ENCODE data around the gene TDRD9. TPM values are rescaled to one million over a fixed set of nuclear protein-coding genes. Genes with fewer than 3 reads are reported as not detected.

The TDRD9 gene
- total RNA-seq, 6 donors from 2014 or later = 3.1 to 7.9 (median 5.1) TPM

DNA sequence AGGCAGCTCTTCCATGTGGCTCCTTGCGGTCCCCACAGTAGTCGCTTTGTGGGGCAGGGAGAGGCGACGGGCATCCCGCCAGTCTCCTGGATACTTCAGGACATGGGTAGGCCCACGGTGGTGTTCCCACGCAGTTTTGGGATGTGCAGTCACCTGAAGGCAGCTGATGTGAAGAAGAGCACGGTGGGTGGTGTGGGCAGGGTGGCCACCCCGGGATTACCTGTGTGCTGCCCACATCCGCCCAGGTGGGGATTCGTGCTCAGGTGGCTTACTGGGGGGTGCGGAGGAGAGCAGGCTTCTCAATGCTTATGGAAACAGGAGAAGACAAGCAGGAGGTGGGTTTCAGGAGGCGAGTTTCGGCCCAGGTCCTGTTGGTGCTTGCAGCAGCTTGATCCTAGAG, 28.4 kb upstream of the TDRD9 start:
- Histone ChIP-seq H3K4me1 (peaks cover 0 to 12% (median 5%) of the 10 kb centered on the region in 4 donors), H3K36me3 (no peaks in the 10 kb centered on the region), H3K9me3 (no peaks in the 10 kb centered on the region), H3K27ac (no peak overlapping the region), H3K4me3 (no peak overlapping the region), H3K27me3 (no peaks in the 10 kb centered on the region)
- no peak for ATAC-seq (ENCODE audit: low FRiP score in 2 of 2)
- peak in 1 of 2 donors; percentile 55 for DNase-seq
- 94 to 96% methylated on average over 9 to 14 of the region's 14 CpGs for WGBS, 2 donors
- TF ChIP-seq, protein P1, sequence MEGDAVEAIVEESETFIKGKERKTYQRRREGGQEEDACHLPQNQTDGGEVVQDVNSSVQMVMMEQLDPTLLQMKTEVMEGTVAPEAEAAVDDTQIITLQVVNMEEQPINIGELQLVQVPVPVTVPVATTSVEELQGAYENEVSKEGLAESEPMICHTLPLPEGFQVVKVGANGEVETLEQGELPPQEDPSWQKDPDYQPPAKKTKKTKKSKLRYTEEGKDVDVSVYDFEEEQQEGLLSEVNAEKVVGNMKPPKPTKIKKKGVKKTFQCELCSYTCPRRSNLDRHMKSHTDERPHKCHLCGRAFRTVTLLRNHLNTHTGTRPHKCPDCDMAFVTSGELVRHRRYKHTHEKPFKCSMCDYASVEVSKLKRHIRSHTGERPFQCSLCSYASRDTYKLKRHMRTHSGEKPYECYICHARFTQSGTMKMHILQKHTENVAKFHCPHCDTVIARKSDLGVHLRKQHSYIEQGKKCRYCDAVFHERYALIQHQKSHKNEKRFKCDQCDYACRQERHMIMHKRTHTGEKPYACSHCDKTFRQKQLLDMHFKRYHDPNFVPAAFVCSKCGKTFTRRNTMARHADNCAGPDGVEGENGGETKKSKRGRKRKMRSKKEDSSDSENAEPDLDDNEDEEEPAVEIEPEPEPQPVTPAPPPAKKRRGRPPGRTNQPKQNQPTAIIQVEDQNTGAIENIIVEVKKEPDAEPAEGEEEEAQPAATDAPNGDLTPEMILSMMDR (IDR thresholded peaks at IDR 0.05) = no peak
- TF ChIP-seq POLR2AphosphoS5 (IDR thresholded peaks at IDR 0.05) = no peak
- TF ChIP-seq POLR2A (IDR thresholded peaks at IDR 0.05) = no peak
- TF ChIP-seq EP300 (IDR thresholded peaks at IDR 0.05) = no peak

DNA sequence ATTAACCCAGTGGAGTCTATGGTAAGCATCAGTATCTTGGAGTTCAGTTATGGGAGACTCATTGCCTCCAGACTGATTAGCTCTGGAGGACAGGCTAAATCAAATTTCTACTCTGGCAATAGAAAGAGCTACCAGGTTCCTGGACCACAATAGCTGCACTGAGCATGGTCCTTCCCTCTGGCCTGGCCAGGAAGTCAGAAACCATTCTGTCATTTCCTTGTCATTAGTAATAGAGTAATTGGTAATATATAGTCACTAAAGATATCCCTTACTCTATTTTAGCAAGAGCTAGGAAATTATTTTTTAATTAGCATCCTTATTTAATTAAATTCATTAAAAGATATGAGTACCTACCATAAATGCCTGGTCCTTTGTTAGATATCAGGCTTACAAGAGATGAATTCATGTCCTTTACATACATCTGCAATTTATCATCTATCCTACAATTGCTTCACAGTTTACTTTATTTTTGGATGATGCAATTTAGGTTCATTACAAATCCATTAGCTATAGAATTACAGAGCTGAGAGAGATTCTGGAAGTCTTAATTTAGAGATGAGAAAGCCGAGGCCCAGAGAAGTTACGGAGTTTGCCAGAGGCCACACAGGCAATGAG, 23.7 kb upstream of the TDRD9 start:
- TF ChIP-seq POLR2A (IDR thresholded peaks at IDR 0.05) = no peak
- no peak for TF ChIP-seq EP300 (IDR thresholded peaks at IDR 0.05)
- TF ChIP-seq, protein P1 (IDR thresholded peaks at IDR 0.05) = no peak
- no peak for DNase-seq
- Histone ChIP-seq H3K36me3 (no peaks in the 10 kb centered on the region), H3K27ac (no peak overlapping the region), H3K27me3 (no peaks in the 10 kb centered on the region), H3K9me3 (no peaks in the 10 kb centered on the region), H3K4me3 (no peak overlapping the region), H3K4me1 (peaks cover 0 to 7% (median 3%) of the 10 kb centered on the region in 4 donors)
- ATAC-seq (ENCODE audit: low FRiP score in 2 of 2) = no peak
- 79 to 87% methylated on average over 2 of the region's 2 CpGs for WGBS, 2 donors

DNA sequence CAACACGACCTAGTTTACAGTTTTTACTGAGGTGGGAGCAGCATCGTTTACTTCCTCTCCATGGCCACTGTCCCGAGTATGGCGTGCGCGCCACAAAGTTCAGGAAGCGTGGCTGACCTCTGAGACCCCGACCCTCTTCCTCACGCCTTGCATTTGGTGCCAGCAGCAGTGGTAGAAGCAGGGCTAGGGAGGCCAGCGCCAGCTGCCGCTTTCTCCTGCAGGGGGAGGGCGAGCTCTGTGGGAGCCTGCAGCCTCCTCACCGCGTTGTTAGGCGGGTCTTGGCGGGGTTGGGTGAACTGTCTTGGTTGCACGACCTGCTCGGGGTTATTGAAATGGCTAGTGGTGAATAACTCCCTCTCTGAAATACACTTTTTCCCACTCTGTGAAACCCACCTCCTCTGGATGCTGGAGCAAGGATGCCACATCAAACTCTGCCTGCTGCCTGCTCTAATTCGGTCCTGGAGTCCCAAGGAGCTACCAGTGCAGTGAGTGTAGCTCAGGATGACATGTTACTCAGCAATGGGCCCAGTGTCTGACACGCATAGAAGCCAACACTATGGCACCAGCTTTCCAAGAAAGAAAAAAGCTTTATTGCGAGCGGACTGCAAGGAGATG, 22.3 kb upstream of the TDRD9 start:
- ATAC-seq (ENCODE audit: low FRiP score in 2 of 2) (no peak), DNase-seq (no peak)
- H3K4me3 ChIP-seq = no peak overlapping the region
- peaks cover 12 to 14% (median 14%) of the 10 kb centered on the region in 4 donors for H3K4me1 ChIP-seq
- no peak for TF ChIP-seq EP300 (IDR thresholded peaks at IDR 0.05)
- TF ChIP-seq, protein P1 (IDR thresholded peaks at IDR 0.05) = peak in 1 of 6 experiments; percentile 10
- H3K27me3 ChIP-seq = no peaks in the 10 kb centered on the region
- WGBS, 2 donors = 42 to 46% methylated on average over 21 to 22 of the region's 22 CpGs
- no peaks in the 10 kb centered on the region for H3K9me3 ChIP-seq
- no peak overlapping the region for H3K27ac ChIP-seq
- H3K36me3 ChIP-seq = peaks cover 0 to 2% (median under 1%) of the 10 kb centered on the region in 4 donors

DNA sequence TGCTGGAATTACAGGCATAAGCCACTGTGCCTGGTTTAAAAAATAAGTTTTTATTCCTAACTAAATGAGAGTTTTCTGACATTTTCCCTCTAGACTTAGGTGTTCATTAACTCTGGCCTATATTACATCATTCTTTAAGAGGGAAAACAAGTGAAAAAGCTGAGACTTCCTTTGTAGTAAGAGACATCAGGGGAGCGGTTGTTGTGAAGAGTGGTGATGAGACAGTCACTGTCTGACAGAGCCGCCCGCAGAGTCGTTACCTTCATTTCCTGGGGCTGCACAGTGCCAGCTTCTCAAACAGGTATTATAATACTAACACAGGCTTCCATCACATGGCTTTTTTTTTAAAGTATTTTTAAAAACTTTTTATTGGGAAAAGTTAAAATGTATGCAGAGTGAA, 19.7 kb upstream of the TDRD9 start:
- TF ChIP-seq POLR2AphosphoS5 (IDR thresholded peaks at IDR 0.05) = no peak
- TF ChIP-seq, protein P1 (IDR thresholded peaks at IDR 0.05) = no peak
- TF ChIP-seq POLR2A (IDR thresholded peaks at IDR 0.05) = no peak
- no peak for TF ChIP-seq EP300 (IDR thresholded peaks at IDR 0.05)
- WGBS, 2 donors = 95% methylated on average over 4 of the region's 4 CpGs
- Histone ChIP-seq H3K27ac (no peak overlapping the region), H3K4me1 (peaks cover 10 to 14% (median 11%) of the 10 kb centered on the region in 4 donors), H3K36me3 (peaks cover 16 to 28% (median 24%) of the 10 kb centered on the region in 4 donors), H3K27me3 (no peaks in the 10 kb centered on the region), H3K4me3 (no peak overlapping the region), H3K9me3 (no peaks in the 10 kb centered on the region)
- ATAC-seq (ENCODE audit: low FRiP score in 2 of 2) (no peak), DNase-seq (no peak)
